GM12878 (cell line): ENCODE results near the gene DMXL2. TPM values are rescaled to one million over a fixed set of nuclear protein-coding genes. Genes with fewer than 3 reads are reported as not detected.

ENCODE experiments used
- ATF3 ChIP-seq: IDR thresholded peaks from 2 replicates; pipeline ENCODE4 v1.6.1; 2011; ENCODE audit warnings: low read depth, mild to moderate bottlenecking, low read length, moderate library complexity, borderline replicate concordance; ENCODE audit errors: extremely low read depth
- ATF7 ChIP-seq: fragments of 450-650 bp; IDR thresholded peaks from 2 replicates; pipeline ENCODE4 v1.6.1; 2016; ENCODE audit warnings: low read depth, mild to moderate bottlenecking
- BACH1 ChIP-seq: fragments of 450-650 bp; IDR thresholded peaks from 2 replicates; pipeline ENCODE4 v1.6.1; 2017; ENCODE audit warnings: mild to moderate bottlenecking, borderline replicate concordance
- BHLHE40 ChIP-seq, 2 experiments: fragments of 450-650 bp in 1 of 2; IDR thresholded peaks; 2 replicates each; pipeline ENCODE4 v1.6.1; 2011 to 2017; ENCODE audit warnings: low read depth in 2 of 2, borderline replicate concordance in 1 of 2, improper control_type of control experiment in 1 of 2, low read length in 1 of 2, mild to moderate bottlenecking in 1 of 2
- CREM ChIP-seq: IDR thresholded peaks from 2 replicates; pipeline ENCODE4 v1.6.1; 2014; ENCODE audit warnings: antibody characterized with exemption, low read depth
- E4F1 ChIP-seq: fragments of 450-650 bp; IDR thresholded peaks from 2 replicates; pipeline ENCODE4 v1.6.1; 2018; ENCODE audit warnings: borderline replicate concordance, mild to moderate bottlenecking; ENCODE audit not compliant: partially characterized antibody
- ESRRA ChIP-seq: IDR thresholded peaks from 2 replicates; pipeline ENCODE4 v1.6.1; 2012; ENCODE audit warnings: mild to moderate bottlenecking, low read length, improper control_type of control experiment
- FOS ChIP-seq: IDR thresholded peaks from 3 replicates; pipeline ENCODE4 v1.6.1; 2011; ENCODE audit warnings: borderline replicate concordance; ENCODE audit not compliant: insufficient read length; ENCODE audit errors: extremely low read depth
- IRF5 ChIP-seq: fragments of 450-650 bp; IDR thresholded peaks from 2 replicates; pipeline ENCODE4 v1.6.1; 2017; ENCODE audit warnings: borderline replicate concordance
- MTA2 ChIP-seq: fragments of 450-650 bp; IDR thresholded peaks from 2 replicates; pipeline ENCODE4 v1.6.1; 2016; ENCODE audit warnings: low read depth, mild to moderate bottlenecking, moderate library complexity
- NFYB ChIP-seq: IDR thresholded peaks from 2 replicates; pipeline ENCODE4 v1.6.1; 2011; ENCODE audit warnings: low read depth, mild to moderate bottlenecking, low read length, improper control_type of control experiment, moderate library complexity; ENCODE audit not compliant: insufficient read depth
- NR2F1 ChIP-seq: fragments of 450-650 bp; conservative IDR thresholded peaks from 2 replicates; pipeline ENCODE4 v1.6.1; 2017; ENCODE audit warnings: mild to moderate bottlenecking
- POU2F2 ChIP-seq: IDR thresholded peaks from 3 replicates; pipeline ENCODE4 v1.6.1; 2011; ENCODE audit warnings: low read depth, mild to moderate bottlenecking, low read length, borderline replicate concordance
- RELA ChIP-seq: fragments of 450-650 bp; IDR thresholded peaks from 2 replicates; pipeline ENCODE4 v1.8.0; 2014; ENCODE audit warnings: borderline replicate concordance; ENCODE audit not compliant: partially characterized antibody
- REST ChIP-seq: IDR thresholded peaks from 2 replicates; pipeline ENCODE4 v1.6.1; 2012; ENCODE audit warnings: mild to moderate bottlenecking, low read depth, low read length
- SMAD5 ChIP-seq: IDR thresholded peaks from 2 replicates; pipeline ENCODE4 v1.6.1; 2016; ENCODE audit warnings: antibody characterized with exemption, low read depth
- SPI1 ChIP-seq: IDR thresholded peaks from 2 replicates; pipeline ENCODE4 v1.6.1; 2011; ENCODE audit warnings: low read depth, mild to moderate bottlenecking, low read length, moderate library complexity, borderline replicate concordance; ENCODE audit not compliant: insufficient read depth
- SREBF1 ChIP-seq: IDR thresholded peaks from 2 replicates; pipeline ENCODE4 v1.6.1; 2012; ENCODE audit warnings: mild to moderate bottlenecking, low read length
- ZBTB33 ChIP-seq: fragments of 450-650 bp; IDR thresholded peaks from 2 replicates; pipeline ENCODE4 v1.6.1; 2017; ENCODE audit warnings: mild to moderate bottlenecking
- ZZZ3 ChIP-seq: IDR thresholded peaks from 2 replicates; pipeline ENCODE4 v1.6.1; 2011; ENCODE audit warnings: low read depth; ENCODE audit not compliant: control insufficient read depth, insufficient read length
- polyA plus RNA-seq, 11 experiments: library from polyadenylated mRNA; depleted of rRNA in 4 of 11; unstranded in 6 of 11; stranded (reverse) in 5 of 11; fragments of >200 nt; fragmentation: Nextera tagmentation in 4 of 11; fragmentation: Illumina TruSeq in 1 of 11; extraction: Ambion mirVana in 4 of 11; extraction: Trizol in 1 of 11; gene quantifications; 1 replicate in 1 of 11; 2 replicates in 10 of 11; pipeline versions ENCODE4 v1.2.1 to v1.2.3, GENCODE V29; 2011 to 2016; ENCODE audit warnings: inconsistent platforms in 2 of 11, missing spikeins in 2 of 11, low read depth in 1 of 11
- total RNA-seq, 4 experiments: library from RNA; depleted of rRNA in 3 of 4; stranded (reverse); fragments of >200 nt in 3 of 4; fragmentation: Illumina TruSeq in 1 of 4; extraction: Trizol in 1 of 4; gene quantifications; 2 replicates each; pipeline versions ENCODE4 v1.2.1 to v1.2.3, GENCODE V29; 2013 to 2021

Gene DMXL2
- total and polyA plus RNA-seq, 10 of the 15 experiments (the other 5 are each of a cell fraction or from before 2014, with no cell fraction given) = 8.5 to 32.1 (median 22.0) TPM

GRCh38 chr15:51621936-51622603, 501 bp downstream of the DMXL2 start (continued):
- TF ChIP-seq FOS (no peak), ESRRA (no peak), RELA (peak; percentile 43), SMAD5 (no peak), POU2F2 (no peak), ZZZ3 (no peak), NR2F1 (peak; percentile 67), REST (no peak), SPI1 (no peak), MTA2 (peak; percentile 72), CREM (peak; percentile 26; the same call in 1 of the 2 replicates), IRF5 (peak; percentile 70), BACH1 (peak; percentile 68; the same call in 1 of the 2 replicates), ATF7 (0 out of 2 replicates have a peak, but pooled peaks have one; percentile 17), ZBTB33 (no peak), SREBF1 (no peak), BHLHE40 (IDR thresholded peaks at IDR 0.05; ENCODE audit: borderline replicate concordance in 1 of 2, low read depth in 2 of 2, low read length in 1 of 2) (peak in 1 of 2 experiments; percentile 44; a peak in 2 of 4 replicates), ATF3 (no peak), E4F1 (no peak), NFYB (no peak)
